Stimulated activated CD4-positive, alpha-beta T cell treated with anti-CD3 and anti-CD28 coated beads, Interleukin-1b, Interleukin-23, amount 100 ng/mL, for 24 hours (primary cell): ENCODE results near the gene ARHGAP22.

Experiments
- DNase-seq, 4 experiments: peaks; one replicate each; pipeline ENCODE4 v3.0.0-alpha.2; 2020; ENCODE audit warnings: low read depth in 4 of 4, low spot score in 1 of 4

ARHGAP22 gene

DNA sequence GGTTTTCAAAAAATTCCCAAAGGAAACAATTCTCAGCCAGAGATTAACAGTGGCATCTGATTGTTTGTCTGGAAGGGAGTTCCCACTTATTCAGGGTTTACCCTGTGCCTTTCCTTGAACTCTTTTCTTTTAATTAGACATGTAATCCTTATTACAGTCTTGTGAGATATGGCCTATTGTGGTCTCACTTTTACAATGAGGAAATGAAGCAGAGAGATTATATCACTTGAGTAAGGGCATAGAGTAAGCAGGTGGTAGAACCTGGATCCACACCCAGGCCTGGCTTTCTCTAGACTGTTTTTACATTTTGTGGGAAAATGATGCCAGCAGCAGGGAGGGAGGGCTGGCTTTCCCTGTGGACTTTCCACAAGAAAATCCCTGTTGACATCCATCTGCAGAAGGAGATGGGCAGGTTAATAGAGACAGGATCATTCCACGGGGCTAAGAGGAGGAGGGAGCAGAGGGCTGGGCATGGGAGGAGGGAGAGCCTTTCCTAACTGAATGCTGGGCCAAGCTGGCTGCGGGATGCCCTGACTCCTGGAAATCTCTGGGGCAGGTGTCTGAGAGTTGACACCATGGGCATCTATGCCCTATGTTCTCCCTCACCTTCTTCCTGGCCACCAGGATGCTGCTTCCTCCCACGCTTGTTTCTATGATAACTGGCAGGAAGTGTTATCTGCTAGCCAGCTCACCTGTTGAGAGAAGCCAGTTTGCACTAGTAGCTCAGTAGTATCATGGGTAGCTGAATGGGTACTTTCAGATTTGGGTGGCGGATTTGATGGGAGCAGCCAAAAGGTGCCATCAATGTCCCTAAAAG, 28.7 kb upstream of the ARHGAP22 start:
- DNase-seq, result no peak

DNA sequence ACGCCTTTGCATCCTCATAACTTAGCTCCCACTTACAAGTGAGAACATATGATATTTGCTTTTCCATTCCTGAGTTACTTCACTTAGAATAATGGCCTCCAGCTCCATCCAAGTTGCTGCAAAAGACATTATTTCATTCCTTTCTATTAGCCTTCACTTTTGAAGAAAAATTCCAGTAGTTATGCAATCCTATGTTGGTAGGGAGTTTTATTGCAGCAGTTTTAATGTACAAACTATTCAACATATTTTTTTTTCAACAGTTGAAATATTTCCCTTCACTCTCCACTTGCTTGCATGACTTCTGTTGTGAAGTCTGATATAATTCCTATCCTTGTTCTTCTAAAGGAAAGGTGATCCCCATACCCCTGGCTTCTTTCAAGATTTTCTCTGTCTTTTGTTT, 27.3 kb upstream of the ARHGAP22 start:
- DNase-seq, result no peak

GRCh38 chr10:48627984-48628609, 23.2 kb upstream of the ARHGAP22 start:
- no peak for DNase-seq

- DNase-seq, result no peak
Observed at GRCh38 chr10:48626986-48627731, 22.3 kb upstream of the ARHGAP22 start.

GRCh38 chr10:48626447-48626846, 21.6 kb upstream of the ARHGAP22 start:
- DNase-seq, result no peak

DNA sequence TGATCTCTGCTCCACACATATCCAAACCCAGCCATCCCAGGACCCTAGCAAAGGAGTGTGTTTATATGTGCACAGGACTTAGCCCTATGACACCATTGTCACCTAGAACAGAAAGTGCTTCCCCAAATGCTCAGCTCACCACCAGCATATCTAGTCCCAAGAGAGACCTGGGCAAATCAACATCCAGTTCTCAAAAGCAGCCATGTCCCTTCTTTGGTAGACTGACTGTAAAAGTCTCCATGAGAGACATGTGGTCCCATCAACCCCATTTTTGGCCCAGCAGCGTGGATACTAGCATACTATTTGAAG, 20.9 kb upstream of the ARHGAP22 start:
- no peak for DNase-seq

GRCh38 chr10:48623607-48624132, 18.8 kb upstream of the ARHGAP22 start:
- DNase-seq, result no peak

DNA sequence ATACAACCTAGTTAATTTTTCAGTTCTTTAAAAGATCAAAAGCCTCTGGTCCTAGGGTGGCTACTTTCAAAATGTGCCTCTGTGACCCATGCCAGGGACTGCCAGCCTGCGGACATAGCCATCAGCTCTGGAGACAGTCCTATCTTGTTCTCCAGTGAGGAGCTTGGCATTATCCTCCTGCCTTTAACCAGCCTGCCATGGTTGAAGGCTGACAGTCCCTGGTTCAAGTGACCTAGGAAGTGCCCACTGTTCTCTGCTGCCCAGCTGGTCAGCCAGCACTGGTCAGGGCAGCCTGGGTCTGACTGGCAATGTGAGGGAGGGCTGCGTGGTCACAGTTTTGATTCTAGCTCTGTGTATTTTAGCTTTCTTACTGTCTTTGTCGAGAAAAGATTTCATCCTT, 18.1 kb upstream of the ARHGAP22 start:
- DNase-seq, result no peak

- DNase-seq, result no peak
Observed at GRCh38 chr10:48620719-48621118, 15.8 kb upstream of the ARHGAP22 start.

GRCh38 chr10:48616436-48616835, 11.6 kb upstream of the ARHGAP22 start:
- DNase-seq, result no peak

DNA sequence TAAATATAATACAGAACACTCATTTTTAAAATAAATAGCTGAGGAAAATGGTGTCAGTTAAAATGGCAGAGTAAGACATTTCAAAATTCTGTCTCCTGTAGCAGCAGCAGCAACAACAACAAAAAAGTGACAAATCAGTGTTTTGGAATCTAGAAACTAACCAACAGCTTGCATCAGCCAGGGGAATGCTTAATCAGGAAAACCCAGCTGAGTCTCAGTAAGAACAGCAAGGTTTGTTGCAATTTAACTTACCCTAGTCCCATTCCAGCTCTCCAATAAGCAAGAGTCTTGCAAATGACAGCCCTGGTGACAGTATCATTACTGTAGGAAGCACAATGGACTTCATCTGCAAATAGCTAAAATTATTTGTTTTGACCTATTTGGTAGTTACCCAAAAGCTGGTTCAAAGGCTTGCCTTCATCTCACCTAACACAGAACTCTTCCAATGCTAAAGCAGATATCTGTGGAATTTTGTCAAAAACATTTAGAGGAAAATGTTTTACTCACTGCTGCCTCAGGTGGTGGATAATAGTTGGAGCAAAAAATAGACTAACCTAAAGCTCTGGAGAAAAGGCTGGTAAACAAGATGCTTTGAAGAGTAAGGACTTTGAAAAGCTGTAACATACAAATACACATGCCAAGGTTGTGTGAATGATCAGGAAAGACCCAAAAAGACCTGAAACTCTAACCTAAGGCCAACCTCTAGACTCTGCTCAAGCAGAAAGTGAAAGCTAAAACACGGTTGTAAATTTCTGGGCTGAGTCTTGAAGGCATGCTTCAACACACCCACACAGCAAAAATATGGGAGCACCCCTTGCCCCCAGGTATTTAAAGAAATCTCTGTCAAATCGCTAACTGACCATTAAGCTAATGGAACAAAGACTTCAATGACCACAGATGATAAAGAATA, 9.9 kb upstream of the ARHGAP22 start:
- no peak for DNase-seq

DNA sequence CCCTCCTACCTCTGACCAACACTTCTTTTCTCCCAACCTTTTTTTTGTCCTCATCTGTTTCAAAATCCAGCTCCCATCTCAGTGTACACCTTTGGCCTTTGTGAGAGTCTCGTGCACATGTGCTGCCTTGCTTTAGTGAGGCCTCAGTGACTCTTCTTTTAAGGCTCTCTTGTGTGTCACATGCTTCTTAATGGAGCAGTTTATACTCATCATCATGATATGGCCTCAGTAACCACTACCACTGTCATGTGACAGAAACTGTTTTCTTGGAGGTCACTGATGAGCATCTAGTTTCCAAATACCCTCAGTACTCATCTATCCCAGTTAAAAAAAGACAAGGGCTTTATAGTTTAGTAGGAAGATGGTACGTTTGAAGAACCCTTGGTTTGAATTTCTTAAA, 8.1 kb upstream of the ARHGAP22 start:
- no peak for DNase-seq

GRCh38 chr10:48612236-48612943, 7.5 kb upstream of the ARHGAP22 start:
- no peak for DNase-seq

GRCh38 chr10:48611133-48611532, 6.3 kb upstream of the ARHGAP22 start:
- DNase-seq, result no peak

DNA sequence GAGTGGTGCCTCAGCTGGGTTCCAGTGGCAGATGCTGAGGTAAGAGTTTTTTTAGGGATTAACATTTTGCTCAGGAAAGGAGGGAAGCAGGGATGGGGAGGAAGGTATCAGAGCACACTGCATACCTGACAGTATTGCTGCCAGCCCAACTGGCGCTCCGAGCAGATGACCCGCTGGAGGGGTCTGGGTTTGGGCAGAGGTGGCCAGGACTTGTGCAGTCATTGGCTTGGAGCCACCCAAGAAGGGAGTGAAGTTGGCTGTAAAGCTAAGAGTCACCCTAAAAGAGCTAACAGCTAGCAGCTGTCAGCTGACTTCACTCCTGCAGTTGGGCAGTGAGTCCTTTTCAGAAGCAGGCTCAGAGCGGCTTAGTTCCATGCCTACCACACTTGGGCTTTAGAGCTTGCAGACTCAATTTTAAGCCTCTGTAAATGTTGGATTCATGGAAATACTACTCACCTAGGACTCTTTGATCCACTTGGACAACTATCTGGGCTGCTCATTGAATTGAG, 5.8 kb upstream of the ARHGAP22 start:
- DNase-seq, result no peak

- no peak for DNase-seq
Observed at GRCh38 chr10:48609899-48610584, 5.2 kb upstream of the ARHGAP22 start.

- DNase-seq, result no peak
Observed at GRCh38 chr10:48609441-48609840, 4.6 kb upstream of the ARHGAP22 start.

DNA sequence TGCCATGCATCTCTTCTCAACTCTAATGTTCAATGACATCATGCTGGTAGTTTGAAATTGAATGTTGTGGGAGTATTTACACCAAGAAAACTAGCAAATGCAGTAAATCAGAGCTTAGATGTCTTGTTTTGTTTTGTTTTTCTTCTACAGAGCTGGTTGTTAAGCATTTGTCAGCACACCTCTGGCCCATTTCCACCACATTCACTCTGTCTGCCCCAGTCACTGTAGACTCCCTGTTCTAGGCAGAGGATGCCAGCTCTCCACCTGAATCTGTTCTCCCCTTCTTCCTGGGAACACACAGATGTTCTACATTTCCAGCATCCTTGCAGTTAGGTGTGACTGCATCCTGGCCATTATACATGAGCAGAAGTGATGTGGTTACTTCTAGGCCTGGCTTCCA, 4.1 kb upstream of the ARHGAP22 start:
- DNase-seq, result no peak

GRCh38 chr10:48608279-48608681, 3.4 kb upstream of the ARHGAP22 start:
- peak in 1 of 4 experiments; percentile 4 for DNase-seq
